Measurements from ENCODE around the gene POMT1.

DNA sequence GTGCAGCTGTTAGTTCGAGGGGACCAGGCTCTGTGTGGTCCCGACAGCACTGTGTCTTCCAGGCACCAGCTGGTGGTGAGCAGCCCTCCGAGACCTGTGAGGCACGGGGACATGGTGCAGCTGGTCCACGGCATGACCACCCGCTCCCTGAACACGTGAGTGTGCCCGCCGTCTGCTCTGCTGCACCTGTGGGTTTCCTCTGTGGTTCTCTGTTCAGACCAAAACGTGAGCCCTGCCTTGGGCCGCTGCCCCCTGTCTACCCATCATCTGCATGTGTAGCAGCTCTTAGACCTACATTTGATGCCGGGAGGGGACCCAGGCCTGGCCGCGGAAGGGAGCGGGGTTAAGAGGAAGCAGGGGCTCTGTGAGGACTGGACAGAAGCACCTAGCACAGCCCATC is 10.5 kb downstream of the POMT1 start:
- TF ChIP-seq, protein P1, sequence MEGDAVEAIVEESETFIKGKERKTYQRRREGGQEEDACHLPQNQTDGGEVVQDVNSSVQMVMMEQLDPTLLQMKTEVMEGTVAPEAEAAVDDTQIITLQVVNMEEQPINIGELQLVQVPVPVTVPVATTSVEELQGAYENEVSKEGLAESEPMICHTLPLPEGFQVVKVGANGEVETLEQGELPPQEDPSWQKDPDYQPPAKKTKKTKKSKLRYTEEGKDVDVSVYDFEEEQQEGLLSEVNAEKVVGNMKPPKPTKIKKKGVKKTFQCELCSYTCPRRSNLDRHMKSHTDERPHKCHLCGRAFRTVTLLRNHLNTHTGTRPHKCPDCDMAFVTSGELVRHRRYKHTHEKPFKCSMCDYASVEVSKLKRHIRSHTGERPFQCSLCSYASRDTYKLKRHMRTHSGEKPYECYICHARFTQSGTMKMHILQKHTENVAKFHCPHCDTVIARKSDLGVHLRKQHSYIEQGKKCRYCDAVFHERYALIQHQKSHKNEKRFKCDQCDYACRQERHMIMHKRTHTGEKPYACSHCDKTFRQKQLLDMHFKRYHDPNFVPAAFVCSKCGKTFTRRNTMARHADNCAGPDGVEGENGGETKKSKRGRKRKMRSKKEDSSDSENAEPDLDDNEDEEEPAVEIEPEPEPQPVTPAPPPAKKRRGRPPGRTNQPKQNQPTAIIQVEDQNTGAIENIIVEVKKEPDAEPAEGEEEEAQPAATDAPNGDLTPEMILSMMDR (IDR thresholded peaks at IDR 0.05), result no peak
- no peak for TF ChIP-seq POLR2A (IDR thresholded peaks at IDR 0.05)

Measured in body of pancreas (tissue), 4 donors.